Large intestine (tissue), 3 donors: ENCODE data around the gene CD38. TPM values are rescaled to one million over a fixed set of nuclear protein-coding genes. Genes with fewer than 3 reads are reported as not detected.
A peak's percentile ranks its signal among the peaks of the same experiment; 100 is the strongest.
"Not testable (repeated sequence)": the region's sequence is repeated elsewhere in the genome, so short reads cannot be mapped to it uniquely, and the experiment has no call there.

ENCODE experiments used
- DNase-seq, 2 donors: peaks; one replicate each; pipeline versions ENCODE4 v3.0.0 to v3.0.0-alpha.2; 2013
- H3K27ac ChIP-seq: one replicate; pipeline ENCODE4 v1.5.1; 2013; ENCODE audit warnings: low read length
- H3K27me3 ChIP-seq: 2 replicates; pipeline ENCODE4 v1.6.1; 2013; ENCODE audit warnings: low read length; ENCODE audit not compliant: control insufficient read depth, insufficient read depth
- H3K36me3 ChIP-seq: 2 replicates; pipeline ENCODE4 v1.6.1; 2013; ENCODE audit warnings: low read length; ENCODE audit not compliant: control insufficient read depth, insufficient read depth
- H3K4me1 ChIP-seq: one replicate; pipeline ENCODE4 v1.6.1; 2013; ENCODE audit warnings: low read length; ENCODE audit not compliant: control insufficient read depth, insufficient read depth
- H3K4me3 ChIP-seq: one replicate; pipeline ENCODE4 v1.5.1; 2013; ENCODE audit warnings: low read length
- H3K9me3 ChIP-seq: one replicate; pipeline ENCODE4 v1.6.1; 2013; ENCODE audit warnings: mild to moderate bottlenecking, low read depth, low read length, moderate library complexity; ENCODE audit not compliant: control insufficient read depth
- WGBS: methylation state at CpG from one replicate; pipeline ENCODE4 v1.1.5; 2013; ENCODE audit warnings: low lambda C conversion rate; ENCODE audit not compliant: insufficient coverage; 5-methylcytosine and 5-hydroxymethylcytosine counted together
- polyA plus RNA-seq: library from polyadenylated mRNA; unstranded; fragments of 120-200 nt; gene quantifications from one replicate; pipeline ENCODE4 v1.2.1, GENCODE V29; 2013

Gene CD38
- polyA plus RNA-seq, 1 donor: 4.6 TPM

- no peak for DNase-seq
- Histone ChIP-seq H3K36me3 (no peaks in the 10 kb centered on the region), H3K9me3 (no peaks in the 10 kb centered on the region), H3K27ac (no peak overlapping the region), H3K4me3 (no peak overlapping the region), H3K4me1 (no peaks in the 10 kb centered on the region), H3K27me3 (no peaks in the 10 kb centered on the region)
- whole genome bisulfite sequencing: 40% methylated on average over 1 of the region's 6 CpGs
Observed at GRCh38 chr4:15756361-15756861, 21.7 kb upstream of the CD38 start.

GRCh38 chr4:15757054-15757453 is 21.1 kb upstream of the CD38 start:
- H3K9me3 ChIP-seq: no peaks in the 10 kb centered on the region
- H3K36me3 ChIP-seq: no peaks in the 10 kb centered on the region
- WGBS: 60% methylated on average over 1 of the region's 4 CpGs
- DNase-seq: no peak
- no peaks in the 10 kb centered on the region for H3K27me3 ChIP-seq
- no peaks in the 10 kb centered on the region for H3K4me1 ChIP-seq
- H3K27ac ChIP-seq: no peak overlapping the region
- no peak overlapping the region for H3K4me3 ChIP-seq

- Histone ChIP-seq H3K4me1 (no peaks in the 10 kb centered on the region), H3K4me3 (no peak overlapping the region), H3K9me3 (no peaks in the 10 kb centered on the region), H3K27ac (no peak overlapping the region), H3K27me3 (no peaks in the 10 kb centered on the region), H3K36me3 (no peaks in the 10 kb centered on the region)
- WGBS: 100% methylated on average over 1 of the region's 4 CpGs
- no peak for DNase-seq
Observed at GRCh38 chr4:15758294-15758693, 19.8 kb upstream of the CD38 start.

GRCh38 chr4:15762460-15762859 is 15.7 kb upstream of the CD38 start:
- H3K27ac ChIP-seq, H3K9me3 ChIP-seq, H3K36me3 ChIP-seq, DNase-seq, H3K4me3 ChIP-seq, H3K27me3 ChIP-seq, H3K4me1 ChIP-seq: not testable (repeated sequence)

GRCh38 chr4:15765391-15765790 is 12.7 kb upstream of the CD38 start:
- Histone ChIP-seq H3K4me1 (no peaks in the 10 kb centered on the region), H3K27me3 (no peaks in the 10 kb centered on the region), H3K36me3 (no peaks in the 10 kb centered on the region), H3K27ac (no peak overlapping the region), H3K4me3 (no peak overlapping the region), H3K9me3 (no peaks in the 10 kb centered on the region)
- WGBS: 50% methylated on average over 2 of the region's 6 CpGs
- DNase-seq: no peak

- no peaks in the 10 kb centered on the region for H3K27me3 ChIP-seq
- DNase-seq: peak in 1 of 2 donors; percentile 20
- no peak overlapping the region for H3K27ac ChIP-seq
- 50% methylated on average over 1 of the region's 6 CpGs for WGBS
- H3K4me3 ChIP-seq: no peak overlapping the region
- H3K36me3 ChIP-seq: no peaks in the 10 kb centered on the region
- no peaks in the 10 kb centered on the region for H3K9me3 ChIP-seq
- no peaks in the 10 kb centered on the region for H3K4me1 ChIP-seq
Observed at GRCh38 chr4:15765910-15766697, 12.0 kb upstream of the CD38 start.

- no peak for DNase-seq
- H3K4me3 ChIP-seq: no peak overlapping the region
- H3K9me3 ChIP-seq: no peaks in the 10 kb centered on the region
- H3K27me3 ChIP-seq: no peaks in the 10 kb centered on the region
- no peak overlapping the region for H3K27ac ChIP-seq
- WGBS: 76% methylated on average over 4 of the region's 8 CpGs
- H3K36me3 ChIP-seq: no peaks in the 10 kb centered on the region
- no peaks in the 10 kb centered on the region for H3K4me1 ChIP-seq
Observed at GRCh38 chr4:15766821-15767220, 11.3 kb upstream of the CD38 start.

GRCh38 chr4:15769202-15769601 is 8.9 kb upstream of the CD38 start:
- DNase-seq: no peak
- Histone ChIP-seq H3K4me3 (no peak overlapping the region), H3K4me1 (no peaks in the 10 kb centered on the region), H3K36me3 (no peaks in the 10 kb centered on the region), H3K9me3 (no peaks in the 10 kb centered on the region), H3K27me3 (no peaks in the 10 kb centered on the region), H3K27ac (no peak overlapping the region)
- 80% methylated on average over 1 of the region's 2 CpGs for WGBS

GRCh38 chr4:15771216-15772058 is 6.7 kb upstream of the CD38 start:
- no CpG with 5 or more reads among the region's 3 CpGs for WGBS
- no peaks in the 10 kb centered on the region for H3K27me3 ChIP-seq
- H3K4me3 ChIP-seq: no peak overlapping the region
- H3K36me3 ChIP-seq: no peaks in the 10 kb centered on the region
- no peak overlapping the region for H3K27ac ChIP-seq
- no peak for DNase-seq
- H3K4me1 ChIP-seq: no peaks in the 10 kb centered on the region
- H3K9me3 ChIP-seq: no peaks in the 10 kb centered on the region

- Histone ChIP-seq H3K9me3 (no peaks in the 10 kb centered on the region), H3K27ac (no peak overlapping the region), H3K4me3 (no peak overlapping the region), H3K27me3 (peaks cover 14% of the 10 kb centered on the region), H3K36me3 (no peaks in the 10 kb centered on the region), H3K4me1 (no peaks in the 10 kb centered on the region)
- WGBS: no CpG with 5 or more reads among the region's 4 CpGs
- peak; percentile 34 to 61 for DNase-seq
Observed at GRCh38 chr4:15774020-15774420, 4.1 kb upstream of the CD38 start.
